Measurements from ENCODE around the gene ELOVL3. TPM values are rescaled to one million over a fixed set of nuclear protein-coding genes. Genes with fewer than 3 reads are reported as not detected.
A peak's percentile ranks its signal among the peaks of the same experiment; 100 is the strongest.

The ELOVL3 gene
- total and polyA plus RNA-seq, 2 of the 13 experiments (the other 11 are each of a cell fraction or from before 2014, with no cell fraction given), result 0.58 to 0.69 TPM

GRCh38 chr10:102243309-102243708 is 17.2 kb downstream of the ELOVL3 start:
- Histone ChIP-seq H3K27me3 (ENCODE audit: control insufficient read depth in 1 of 2, insufficient read depth in 2 of 2, low read length in 2 of 2) (peaks cover 10 to 35% of the 10 kb centered on the region in 2 experiments; a peak in 4 of 5 replicates), H3K9me3 (ENCODE audit: low read length) (no peaks in the 10 kb centered on the region), H3K79me2 (ENCODE audit: insufficient read depth, low read length) (peaks cover 27% of the 10 kb centered on the region), H3K4me2 (ENCODE audit: low read depth, low read length) (no peak overlapping the region), H3K4me1 (ENCODE audit: insufficient read depth, low read length) (peaks cover 53% of the 10 kb centered on the region), H3K9ac (ENCODE audit: insufficient read depth, low read depth, low read length) (no peak overlapping the region), H4K20me1 (ENCODE audit: insufficient read depth, low read length) (peaks cover 22% of the 10 kb centered on the region), H2AFZ (ENCODE audit: low read length) (no peak overlapping the region), H3K36me3 (replicated peaks in 1 of 2; ENCODE audit: control insufficient read depth in 1 of 2, insufficient read depth in 2 of 2, low read length in 2 of 2) (peaks cover 0 to 1% of the 10 kb centered on the region in 2 experiments; a peak in 1 of 5 replicates), H3K27ac (ENCODE audit: extremely low read length, insufficient read depth, low read length) (no peak overlapping the region), H3K4me3 (replicated peaks in 1 of 3; ENCODE audit: insufficient read depth in 1 of 3, low read depth in 2 of 3, low read length in 3 of 3) (no peak overlapping the region)
- DNase-seq (ENCODE audit: low spot score) (peak; percentile 35), ATAC-seq (no peak), FAIRE-seq (no peak)
- ChIA-PET POLR2A (no interaction called here), CTCF (ENCODE audit: low intra/inter-chr PET ratio, low total read pairs) (no interaction called here)
- in situ Hi-C loops (cut with HindIII; ENCODE audit: extremely low pct_ligation_motif_present, low pct_unique_long_range_greater_than_20kb) (no loop called here), intact Hi-C loops (cut with micrococcal nuclease; ENCODE audit: unreplicated experiment) (no loop called here)
- TF ChIP-seq CBX1 (IDR thresholded peaks at IDR 0.05; ENCODE audit: low read depth), result no peak
- peak; percentile 94 for TF ChIP-seq CEBPB (IDR thresholded peaks at IDR 0.05; ENCODE audit: borderline replicate concordance, low read depth, low read length)
- 0 out of 2 replicates have a peak, but pooled peaks have one; percentile 15 for TF ChIP-seq SAP130 (CRISPR knock-in tag; IDR thresholded peaks at IDR 0.05; ENCODE audit: low read depth)
- TF ChIP-seq CEBPG (CRISPR knock-in tag; IDR thresholded peaks at IDR 0.05), result peak; percentile 68
- WGBS (ENCODE audit: low lambda C conversion rate), result 7% methylated on average over 2 of the region's 2 CpGs
- BruUV-seq (replicated peaks), result no TSS peak

GRCh38 chr10:102245082-102245931 is 19.2 kb downstream of the ELOVL3 start, which contains the start of gene GBF1:
TSS of gene GBF1 (plus strand) at chr10:102245532. CDS start at chr10:102258939, 13,407 bp downstream.
- H3K79me2 ChIP-seq (ENCODE audit: insufficient read depth, low read length), result peaks cover 46% of the 10 kb centered on the region
- BruUV-seq (replicated peaks), result no TSS peak
- DNase-seq (ENCODE audit: low spot score) (peak; percentile 100), FAIRE-seq (peak; percentile 89), ATAC-seq (peak; percentile 89)
- WGBS (ENCODE audit: low lambda C conversion rate), result under 1% methylated on average over 35 of the region's 47 CpGs
- H3K27me3 ChIP-seq (ENCODE audit: control insufficient read depth in 1 of 2, insufficient read depth in 2 of 2, low read length in 2 of 2), result peaks cover 1 to 15% of the 10 kb centered on the region in 2 experiments; a peak in 3 of 5 replicates
- H3K9me3 ChIP-seq (ENCODE audit: low read length), result no peaks in the 10 kb centered on the region
- peak within 1 kb of the TSS; percentile 84 for H2AFZ ChIP-seq (ENCODE audit: low read length)
- CTCF ChIA-PET (ENCODE audit: low intra/inter-chr PET ratio, low total read pairs), result no interaction called here
- peak within 1 kb of the TSS; percentile 88 to 97 (median 91) for H3K4me3 ChIP-seq (replicated peaks in 1 of 3; ENCODE audit: insufficient read depth in 1 of 3, low read depth in 2 of 3, low read length in 3 of 3)
- in situ Hi-C loops (cut with HindIII; ENCODE audit: extremely low pct_ligation_motif_present, low pct_unique_long_range_greater_than_20kb), result no loop called here
- peak within 1 kb of the TSS; percentile 82 for H3K9ac ChIP-seq (ENCODE audit: insufficient read depth, low read depth, low read length)
- peak within 1 kb of the TSS; percentile 76 for H3K27ac ChIP-seq (ENCODE audit: extremely low read length, insufficient read depth, low read length)
- H4K20me1 ChIP-seq (ENCODE audit: insufficient read depth, low read length), result peaks cover 30% of the 10 kb centered on the region
- peaks cover 56% of the 10 kb centered on the region for H3K4me1 ChIP-seq (ENCODE audit: insufficient read depth, low read length)
- peaks cover 1 to 9% of the 10 kb centered on the region in 2 experiments; a peak in 2 of 5 replicates for H3K36me3 ChIP-seq (replicated peaks in 1 of 2; ENCODE audit: control insufficient read depth in 1 of 2, insufficient read depth in 2 of 2, low read length in 2 of 2)
- peak within 1 kb of the TSS; percentile 96 for H3K4me2 ChIP-seq (ENCODE audit: low read depth, low read length)
- POLR2A ChIA-PET, result interaction anchor here (0.7 to 1.6 kb wide), 14 partner anchors 10 to 396 kb away, joined by 3 to 9 read pairs (median 4); partner anchors contain the start of genes ACTR1A, ELOVL3, NFKB2 and NOLC1
- intact Hi-C loops (cut with micrococcal nuclease; ENCODE audit: unreplicated experiment), result no loop called here
- TF ChIP-seq CSRNP1 (CRISPR knock-in tag; IDR thresholded peaks at IDR 0.05) (no peak), NFKBIZ (CRISPR knock-in tag; IDR thresholded peaks at IDR 0.05) (0 out of 2 replicates have a peak, but pooled peaks have one; percentile 46), SIX1 (CRISPR knock-in tag; IDR thresholded peaks at IDR 0.05; ENCODE audit: borderline replicate concordance) (no peak), SMYD3 (CRISPR knock-in tag; IDR thresholded peaks at IDR 0.05) (no peak), HNF1A (IDR thresholded peaks at IDR 0.05; ENCODE audit: low read depth) (no peak; the same call in 1 of the 2 replicates), HNF1A (CRISPR knock-in tag; IDR thresholded peaks at IDR 0.05; ENCODE audit: borderline replicate concordance) (no peak; the same call in 1 of the 2 replicates), ZNF703 (CRISPR knock-in tag; IDR thresholded peaks at IDR 0.05; ENCODE audit: borderline replicate concordance) (no peak)

All from HepG2 (cell line).